Measurements from ENCODE around the gene SNAP91. TPM values are rescaled to one million over a fixed set of nuclear protein-coding genes. Genes with fewer than 3 reads are reported as not detected.
"Not testable (repeated sequence)": the region's sequence is repeated elsewhere in the genome, so short reads cannot be mapped to it uniquely, and the experiment has no call there.

The SNAP91 gene
- polyA plus RNA-seq, 4 donors, result 0.28 to 0.73 (median 0.60) TPM

GRCh38 chr6:83550482-83550881 is 158.4 kb downstream of the SNAP91 start:
- not testable (repeated sequence) for DNase-seq (ENCODE audit: low read depth in 4 of 4, low spot score in 2 of 4)

- no peak for DNase-seq (ENCODE audit: low read depth in 4 of 4, low spot score in 2 of 4)
Measured at GRCh38 chr6:83546636-83547035, 162.3 kb downstream of the SNAP91 start.

- DNase-seq (ENCODE audit: low read depth in 4 of 4, low spot score in 2 of 4), result no peak
Measured at GRCh38 chr6:83539678-83540077, 169.2 kb downstream of the SNAP91 start.

- no peak for DNase-seq (ENCODE audit: low read depth in 4 of 4, low spot score in 2 of 4)
Measured at GRCh38 chr6:83536647-83537589, 172.0 kb downstream of the SNAP91 start.

GRCh38 chr6:83536034-83536646 is 172.8 kb downstream of the SNAP91 start:
- DNase-seq (ENCODE audit: low read depth in 4 of 4, low spot score in 2 of 4), result no peak

GRCh38 chr6:83518816-83519480 is 190.0 kb downstream of the SNAP91 start:
- DNase-seq (ENCODE audit: low read depth in 4 of 4, low spot score in 2 of 4), result no peak

GRCh38 chr6:83517500-83517899 is 191.4 kb downstream of the SNAP91 start:
- DNase-seq (ENCODE audit: low read depth in 4 of 4, low spot score in 2 of 4), result no peak

- DNase-seq (ENCODE audit: low read depth in 4 of 4, low spot score in 2 of 4), result peak in 1 of 4 donors; percentile 37
Measured at GRCh38 chr6:83514866-83515466, 193.9 kb downstream of the SNAP91 start.

- DNase-seq (ENCODE audit: low read depth in 4 of 4, low spot score in 2 of 4), result no peak
Measured at GRCh38 chr6:83514466-83514865, 194.4 kb downstream of the SNAP91 start.

GRCh38 chr6:83511901-83512681 is 196.8 kb downstream of the SNAP91 start, which contains the start of gene PRSS35:
TSS of gene PRSS35 (plus strand) at chr6:83512534. CDS start at chr6:83523442, 10,908 bp downstream.
- peak in 2 of 4 donors; percentile 38 to 49 for DNase-seq (ENCODE audit: low read depth in 4 of 4, low spot score in 2 of 4)

- DNase-seq (ENCODE audit: low read depth in 4 of 4, low spot score in 2 of 4), result no peak
Measured at GRCh38 chr6:83511266-83511665, 197.6 kb downstream of the SNAP91 start.

GRCh38 chr6:83510791-83511190 is 198.1 kb downstream of the SNAP91 start:
- no peak for DNase-seq (ENCODE audit: low read depth in 4 of 4, low spot score in 2 of 4)

GRCh38 chr6:83509441-83509840 is 199.5 kb downstream of the SNAP91 start:
- DNase-seq (ENCODE audit: low read depth in 4 of 4, low spot score in 2 of 4), result no peak

GRCh38 chr6:83505356-83505755 is 203.5 kb downstream of the SNAP91 start:
- DNase-seq (ENCODE audit: low read depth in 4 of 4, low spot score in 2 of 4), result no peak

Other genes starting within 250 kb of the SNAP91 start
- gene PRSS35, start 196.6 kb downstream of the SNAP91 start, polyA plus RNA-seq (ENCODE audit: insufficient read length in 4 of 4), result 10 to 100 TPM; 28.1 to 55.3 (median 41.0) TPM
- under 1 TPM in 1 of 4 donors, not detected in 3; 0.13 TPM for gene RIPPLY2, start 144.3 kb upstream of the SNAP91 start, polyA plus RNA-seq (ENCODE audit: insufficient read length in 4 of 4)
- gene CYB5R4, start 150.6 kb upstream of the SNAP91 start, polyA plus RNA-seq (ENCODE audit: insufficient read length in 4 of 4), result 10 to 100 TPM in 2 of 4 donors, 1 to 10 TPM in 2; 8.3 to 11.6 (median 9.8) TPM